ENCODE results near the gene C2CD4D. TPM values are rescaled to one million over a fixed set of nuclear protein-coding genes. Genes with fewer than 3 reads are reported as not detected.

Gene C2CD4D
- total RNA-seq, 1 experiment from 2014 or later, result 0.94 TPM

DNA sequence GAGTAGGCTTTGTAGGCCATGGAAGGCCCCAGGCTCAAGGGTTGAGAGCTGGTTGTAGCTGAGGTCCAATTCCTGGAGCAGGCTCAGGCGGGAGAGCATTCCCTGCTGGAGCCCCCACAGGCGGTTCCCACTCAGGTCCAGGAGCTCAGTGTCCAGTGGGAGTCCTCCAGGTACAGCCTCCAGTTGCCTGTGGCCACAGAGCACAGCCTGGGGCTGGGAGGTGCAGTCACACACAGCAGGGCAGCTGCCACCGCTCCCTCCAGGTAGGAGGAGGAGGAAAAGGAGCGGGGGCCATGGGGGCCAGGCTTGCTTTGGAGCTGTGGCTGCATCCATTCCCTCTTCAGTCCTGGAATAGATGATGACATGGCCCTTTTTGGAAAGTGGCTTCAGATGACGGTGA is 37.2 kb downstream of the C2CD4D start:
- Mint-ChIP-seq H3K4me3 (no peak overlapping the region), H3K36me3 (no peaks in the 10 kb centered on the region), H3K27ac (no peak overlapping the region), H3K9me3 (no peaks in the 10 kb centered on the region), H3K4me1 (peaks cover 14% of the 10 kb centered on the region), H3K27me3 (ENCODE audit: low read depth) (peaks cover 6% of the 10 kb centered on the region)
- TF ChIP-seq ZBTB21 (CRISPR knock-in tag; IDR thresholded peaks at IDR 0.05; ENCODE audit: borderline replicate concordance) (no peak), SMAD3 (CRISPR knock-in tag; IDR thresholded peaks at IDR 0.05; ENCODE audit: borderline replicate concordance) (no peak), TCF7 (CRISPR knock-in tag; IDR thresholded peaks at IDR 0.05; ENCODE audit: low read depth) (no peak), ZMAT4 (CRISPR knock-in tag; IDR thresholded peaks at IDR 0.05) (no peak), FOXP4 (CRISPR knock-in tag; IDR thresholded peaks at IDR 0.05) (no peak)
- TF ChIP-seq, protein P1, sequence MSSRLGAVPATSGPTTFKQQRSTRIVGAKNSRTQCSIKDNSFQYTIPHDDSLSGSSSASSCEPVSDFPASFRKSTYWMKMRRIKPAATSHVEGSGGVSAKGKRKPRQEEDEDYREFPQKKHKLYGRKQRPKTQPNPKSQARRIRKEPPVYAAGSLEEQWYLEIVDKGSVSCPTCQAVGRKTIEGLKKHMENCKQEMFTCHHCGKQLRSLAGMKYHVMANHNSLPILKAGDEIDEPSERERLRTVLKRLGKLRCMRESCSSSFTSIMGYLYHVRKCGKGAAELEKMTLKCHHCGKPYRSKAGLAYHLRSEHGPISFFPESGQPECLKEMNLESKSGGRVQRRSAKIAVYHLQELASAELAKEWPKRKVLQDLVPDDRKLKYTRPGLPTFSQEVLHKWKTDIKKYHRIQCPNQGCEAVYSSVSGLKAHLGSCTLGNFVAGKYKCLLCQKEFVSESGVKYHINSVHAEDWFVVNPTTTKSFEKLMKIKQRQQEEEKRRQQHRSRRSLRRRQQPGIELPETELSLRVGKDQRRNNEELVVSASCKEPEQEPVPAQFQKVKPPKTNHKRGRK (CRISPR knock-in tag; IDR thresholded peaks at IDR 0.05; ENCODE audit: borderline replicate concordance), result no peak
- CTCF ChIA-PET, result interaction anchor here (1.5 kb wide), 1 partner anchor 232 kb away, joined by 3 read pairs; no protein-coding TSS in a partner anchor
- ATAC-seq, result no peak
- POLR2A ChIA-PET, result interaction anchor here (1.5 kb wide), 1 partner anchor 40 kb away, joined by 3 read pairs; no protein-coding TSS in a partner anchor
- DNase-seq (ENCODE audit: low spot score), result no peak

DNA sequence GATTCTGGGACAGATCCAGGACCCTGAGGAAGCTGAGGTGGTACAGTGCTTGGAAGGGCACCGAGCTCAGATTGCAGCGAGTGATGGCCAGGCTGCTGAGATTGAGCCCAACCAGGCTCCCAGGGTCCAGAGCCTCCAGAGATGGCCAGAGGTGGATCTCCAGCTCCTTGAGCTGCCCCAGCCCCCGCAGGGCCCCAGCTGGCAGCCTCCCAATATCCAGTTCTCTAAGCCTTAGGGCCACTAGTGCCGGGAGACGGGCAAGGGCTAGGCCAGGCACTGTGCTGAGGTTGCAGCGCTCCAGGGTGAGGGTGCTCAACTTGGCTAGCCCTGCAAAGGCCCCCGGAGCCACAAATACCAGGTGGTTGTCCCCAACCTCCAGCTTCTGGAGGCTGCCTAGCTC is 37.8 kb downstream of the C2CD4D start:
- Mint-ChIP-seq H3K4me3 (no peak overlapping the region), H3K36me3 (no peaks in the 10 kb centered on the region), H3K9me3 (no peaks in the 10 kb centered on the region), H3K27me3 (ENCODE audit: low read depth) (peaks cover 6% of the 10 kb centered on the region), H3K4me1 (peaks cover 14% of the 10 kb centered on the region), H3K27ac (no peak overlapping the region)
- ATAC-seq (no peak), DNase-seq (ENCODE audit: low spot score) (no peak)
- ChIA-PET CTCF (interaction anchor here (1.0 to 1.5 kb wide), 2 partner anchors 9 to 233 kb away, joined by 3 read pairs; no protein-coding TSS in a partner anchor), POLR2A (interaction anchor here (1.5 kb wide), 1 partner anchor 39 kb away, joined by 3 read pairs; no protein-coding TSS in a partner anchor)
- no peak for TF ChIP-seq ELF4 (CRISPR knock-in tag; IDR thresholded peaks at IDR 0.05; ENCODE audit: low read depth)
- no peak for TF ChIP-seq USF2 (CRISPR knock-in tag; IDR thresholded peaks at IDR 0.05)
- TF ChIP-seq, protein P2, sequence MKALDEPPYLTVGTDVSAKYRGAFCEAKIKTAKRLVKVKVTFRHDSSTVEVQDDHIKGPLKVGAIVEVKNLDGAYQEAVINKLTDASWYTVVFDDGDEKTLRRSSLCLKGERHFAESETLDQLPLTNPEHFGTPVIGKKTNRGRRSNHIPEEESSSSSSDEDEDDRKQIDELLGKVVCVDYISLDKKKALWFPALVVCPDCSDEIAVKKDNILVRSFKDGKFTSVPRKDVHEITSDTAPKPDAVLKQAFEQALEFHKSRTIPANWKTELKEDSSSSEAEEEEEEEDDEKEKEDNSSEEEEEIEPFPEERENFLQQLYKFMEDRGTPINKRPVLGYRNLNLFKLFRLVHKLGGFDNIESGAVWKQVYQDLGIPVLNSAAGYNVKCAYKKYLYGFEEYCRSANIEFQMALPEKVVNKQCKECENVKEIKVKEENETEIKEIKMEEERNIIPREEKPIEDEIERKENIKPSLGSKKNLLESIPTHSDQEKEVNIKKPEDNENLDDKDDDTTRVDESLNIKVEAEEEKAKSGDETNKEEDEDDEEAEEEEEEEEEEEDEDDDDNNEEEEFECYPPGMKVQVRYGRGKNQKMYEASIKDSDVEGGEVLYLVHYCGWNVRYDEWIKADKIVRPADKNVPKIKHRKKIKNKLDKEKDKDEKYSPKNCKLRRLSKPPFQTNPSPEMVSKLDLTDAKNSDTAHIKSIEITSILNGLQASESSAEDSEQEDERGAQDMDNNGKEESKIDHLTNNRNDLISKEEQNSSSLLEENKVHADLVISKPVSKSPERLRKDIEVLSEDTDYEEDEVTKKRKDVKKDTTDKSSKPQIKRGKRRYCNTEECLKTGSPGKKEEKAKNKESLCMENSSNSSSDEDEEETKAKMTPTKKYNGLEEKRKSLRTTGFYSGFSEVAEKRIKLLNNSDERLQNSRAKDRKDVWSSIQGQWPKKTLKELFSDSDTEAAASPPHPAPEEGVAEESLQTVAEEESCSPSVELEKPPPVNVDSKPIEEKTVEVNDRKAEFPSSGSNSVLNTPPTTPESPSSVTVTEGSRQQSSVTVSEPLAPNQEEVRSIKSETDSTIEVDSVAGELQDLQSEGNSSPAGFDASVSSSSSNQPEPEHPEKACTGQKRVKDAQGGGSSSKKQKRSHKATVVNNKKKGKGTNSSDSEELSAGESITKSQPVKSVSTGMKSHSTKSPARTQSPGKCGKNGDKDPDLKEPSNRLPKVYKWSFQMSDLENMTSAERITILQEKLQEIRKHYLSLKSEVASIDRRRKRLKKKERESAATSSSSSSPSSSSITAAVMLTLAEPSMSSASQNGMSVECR (CRISPR knock-in tag; IDR thresholded peaks at IDR 0.05; ENCODE audit: borderline replicate concordance), result no peak
- no peak for TF ChIP-seq ZNF425 (CRISPR knock-in tag; conservative IDR thresholded peaks at IDR 0.05)
- TF ChIP-seq, protein P3, sequence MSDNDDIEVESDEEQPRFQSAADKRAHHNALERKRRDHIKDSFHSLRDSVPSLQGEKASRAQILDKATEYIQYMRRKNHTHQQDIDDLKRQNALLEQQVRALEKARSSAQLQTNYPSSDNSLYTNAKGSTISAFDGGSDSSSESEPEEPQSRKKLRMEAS (CRISPR knock-in tag; IDR thresholded peaks at IDR 0.05), result no peak
- TF ChIP-seq, protein P4, sequence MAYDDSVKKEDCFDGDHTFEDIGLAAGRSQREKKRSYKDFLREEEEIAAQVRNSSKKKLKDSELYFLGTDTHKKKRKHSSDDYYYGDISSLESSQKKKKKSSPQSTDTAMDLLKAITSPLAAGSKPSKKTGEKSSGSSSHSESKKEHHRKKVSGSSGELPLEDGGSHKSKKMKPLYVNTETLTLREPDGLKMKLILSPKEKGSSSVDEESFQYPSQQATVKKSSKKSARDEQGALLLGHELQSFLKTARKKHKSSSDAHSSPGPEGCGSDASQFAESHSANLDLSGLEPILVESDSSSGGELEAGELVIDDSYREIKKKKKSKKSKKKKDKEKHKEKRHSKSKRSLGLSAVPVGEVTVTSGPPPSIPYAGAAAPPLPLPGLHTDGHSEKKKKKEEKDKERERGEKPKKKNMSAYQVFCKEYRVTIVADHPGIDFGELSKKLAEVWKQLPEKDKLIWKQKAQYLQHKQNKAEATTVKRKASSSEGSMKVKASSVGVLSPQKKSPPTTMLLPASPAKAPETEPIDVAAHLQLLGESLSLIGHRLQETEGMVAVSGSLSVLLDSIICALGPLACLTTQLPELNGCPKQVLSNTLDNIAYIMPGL (CRISPR knock-in tag; IDR thresholded peaks at IDR 0.05), result no peak
- TF ChIP-seq, protein P5, sequence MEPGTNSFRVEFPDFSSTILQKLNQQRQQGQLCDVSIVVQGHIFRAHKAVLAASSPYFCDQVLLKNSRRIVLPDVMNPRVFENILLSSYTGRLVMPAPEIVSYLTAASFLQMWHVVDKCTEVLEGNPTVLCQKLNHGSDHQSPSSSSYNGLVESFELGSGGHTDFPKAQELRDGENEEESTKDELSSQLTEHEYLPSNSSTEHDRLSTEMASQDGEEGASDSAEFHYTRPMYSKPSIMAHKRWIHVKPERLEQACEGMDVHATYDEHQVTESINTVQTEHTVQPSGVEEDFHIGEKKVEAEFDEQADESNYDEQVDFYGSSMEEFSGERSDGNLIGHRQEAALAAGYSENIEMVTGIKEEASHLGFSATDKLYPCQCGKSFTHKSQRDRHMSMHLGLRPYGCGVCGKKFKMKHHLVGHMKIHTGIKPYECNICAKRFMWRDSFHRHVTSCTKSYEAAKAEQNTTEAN (CRISPR knock-in tag; IDR thresholded peaks at IDR 0.05), result no peak
- TF ChIP-seq, protein P6, sequence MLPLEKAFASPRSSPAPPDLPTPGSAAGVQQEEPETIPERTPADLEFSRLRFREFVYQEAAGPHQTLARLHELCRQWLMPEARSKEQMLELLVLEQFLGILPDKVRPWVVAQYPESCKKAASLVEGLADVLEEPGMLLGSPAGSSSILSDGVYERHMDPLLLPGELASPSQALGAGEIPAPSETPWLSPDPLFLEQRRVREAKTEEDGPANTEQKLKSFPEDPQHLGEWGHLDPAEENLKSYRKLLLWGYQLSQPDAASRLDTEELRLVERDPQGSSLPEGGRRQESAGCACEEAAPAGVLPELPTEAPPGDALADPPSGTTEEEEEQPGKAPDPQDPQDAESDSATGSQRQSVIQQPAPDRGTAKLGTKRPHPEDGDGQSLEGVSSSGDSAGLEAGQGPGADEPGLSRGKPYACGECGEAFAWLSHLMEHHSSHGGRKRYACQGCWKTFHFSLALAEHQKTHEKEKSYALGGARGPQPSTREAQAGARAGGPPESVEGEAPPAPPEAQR (CRISPR knock-in tag; IDR thresholded peaks at IDR 0.05), result no peak

All from WTC11 (cell line).